Putamen (tissue), 1 donor: ENCODE measurements around the gene PSORS1C2.
"Not testable (repeated sequence)": the region's sequence is repeated elsewhere in the genome, so short reads cannot be mapped to it uniquely, and the experiment has no call there.

Experiments
- DNase-seq: peaks from one replicate; pipeline ENCODE4 v3.0.0-alpha.2; 2016; ENCODE audit warnings: low spot score

The PSORS1C2 gene

GRCh38 chr6:31165986-31166385, 27.1 kb upstream of the PSORS1C2 start:
- DNase-seq, result peak; percentile 56

- DNase-seq, result not testable (repeated sequence)
Measured at GRCh38 chr6:31165064-31165832, 26.4 kb upstream of the PSORS1C2 start.

GRCh38 chr6:31164475-31165063, 25.7 kb upstream of the PSORS1C2 start:
- not testable (repeated sequence) for DNase-seq

- DNase-seq, result no peak
Measured at GRCh38 chr6:31163922-31164321, 25.1 kb upstream of the PSORS1C2 start.

- DNase-seq, result no peak
Measured at GRCh38 chr6:31162463-31163165, 23.7 kb upstream of the PSORS1C2 start.

- DNase-seq, result no peak
Measured at GRCh38 chr6:31161216-31162126, 22.6 kb upstream of the PSORS1C2 start.

GRCh38 chr6:31158863-31159855, 20.3 kb upstream of the PSORS1C2 start:
- no peak for DNase-seq

- peak; percentile 98 for DNase-seq
Measured at GRCh38 chr6:31158140-31158862, 19.4 kb upstream of the PSORS1C2 start, which contains the start of gene TCF19. Gene TCF19, plus strand, starts transcription at chr6:31158589. Its CDS starts 881 bp downstream, at chr6:31159470.

- no peak for DNase-seq
Measured at GRCh38 chr6:31157513-31158139, 18.8 kb upstream of the PSORS1C2 start, which contains the start of gene CCHCR1. Gene CCHCR1, minus strand, starts transcription at chr6:31157802. Its CDS starts 202 bp downstream, at chr6:31157600.

GRCh38 chr6:31156641-31157040, 17.8 kb upstream of the PSORS1C2 start:
- DNase-seq, result no peak

GRCh38 chr6:31154436-31154835, 15.6 kb upstream of the PSORS1C2 start:
- DNase-seq, result no peak

- DNase-seq, result no peak
Measured at GRCh38 chr6:31152781-31153180, 13.9 kb upstream of the PSORS1C2 start.

GRCh38 chr6:31149827-31150447, 11.1 kb upstream of the PSORS1C2 start:
- no peak for DNase-seq

GRCh38 chr6:31145386-31145785, 6.5 kb upstream of the PSORS1C2 start:
- DNase-seq, result no peak

GRCh38 chr6:31144970-31145340, 6.1 kb upstream of the PSORS1C2 start:
- no peak for DNase-seq

- DNase-seq, result no peak
Measured at GRCh38 chr6:31144296-31144969, 5.6 kb upstream of the PSORS1C2 start.

- no peak for DNase-seq
Measured at GRCh38 chr6:31143148-31143547, 4.3 kb upstream of the PSORS1C2 start.

- no peak for DNase-seq
Measured at GRCh38 chr6:31142361-31142761, 3.5 kb upstream of the PSORS1C2 start.
